Type B pancreatic cell (in vitro differentiated cells): Measurements from ENCODE around the gene CACNA1F. TPM values are rescaled to one million over a fixed set of nuclear protein-coding genes. Genes with fewer than 3 reads are reported as not detected.

Experiments
- DNase-seq: peaks from one replicate; pipeline ENCODE4 v3.0.0; 2021; ENCODE audit warnings: mixed read lengths; ENCODE audit not compliant: unreplicated experiment; ENCODE audit errors: extremely low spot score
- H3K27ac Mint-ChIP-seq: 2 replicates; pipeline ENCODE4 v1.8.0; 2021; ENCODE audit warnings: mild to moderate bottlenecking, mixed read lengths
- H3K27me3 Mint-ChIP-seq: 2 replicates; pipeline ENCODE4 v1.8.0; 2021; ENCODE audit warnings: mixed read lengths
- H3K36me3 Mint-ChIP-seq: 2 replicates; pipeline ENCODE4 v1.8.0; 2021; ENCODE audit warnings: mixed read lengths
- H3K4me1 Mint-ChIP-seq: one replicate; pipeline ENCODE4 v1.8.0; 2021; ENCODE audit warnings: mixed read lengths; ENCODE audit not compliant: unreplicated experiment
- H3K4me3 Mint-ChIP-seq: 2 replicates; pipeline ENCODE4 v1.8.0; 2021; ENCODE audit warnings: mild to moderate bottlenecking, mixed read lengths
- H3K9me3 Mint-ChIP-seq: 2 replicates; pipeline ENCODE4 v1.8.0; 2021; ENCODE audit warnings: mixed read lengths
- total RNA-seq: library from RNA; stranded (reverse); gene quantifications from 2 replicates; pipeline ENCODE4 v1.2.1, GENCODE V29; 2021; ENCODE audit warnings: low replicate concordance
- TF ChIP-seq, protein P1 (sequence below): fragments of 200-600 bp; sonication (generic); conservative IDR thresholded peaks from 2 replicates; pipeline ENCODE4 v1.5.0; 2021; ENCODE audit warnings: antibody characterized with exemption, mild to moderate bottlenecking

Gene CACNA1F
- total RNA-seq, 1 donor from 2014 or later: 0.17 TPM

DNA sequence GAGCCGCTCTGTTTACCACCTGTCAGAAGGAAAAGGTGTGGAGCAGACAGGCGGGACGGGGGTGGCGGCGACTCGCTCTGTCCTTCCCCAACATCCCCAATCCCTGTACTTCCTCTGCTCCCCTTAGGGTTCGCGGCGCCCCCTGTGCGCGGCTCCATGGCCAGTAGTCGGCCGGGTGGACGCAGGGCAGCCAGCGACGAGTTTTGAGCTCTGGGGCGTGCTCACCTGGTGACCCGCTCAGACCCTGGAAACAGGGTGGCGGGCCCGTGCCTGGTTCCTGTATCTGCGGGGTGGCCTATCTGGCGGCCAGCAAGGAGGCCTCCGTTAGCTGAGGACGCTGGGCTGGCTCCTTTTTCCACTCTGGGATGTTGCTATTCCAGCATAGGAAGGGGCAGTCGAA lies 75.9 kb downstream of the CACNA1F start:
- no peaks in the 10 kb centered on the region for H3K27me3 Mint-ChIP-seq
- H3K4me1 Mint-ChIP-seq: no peaks in the 10 kb centered on the region
- H3K27ac Mint-ChIP-seq: peak overlapping the region; percentile 61
- no peaks in the 10 kb centered on the region for H3K36me3 Mint-ChIP-seq
- no peaks in the 10 kb centered on the region for H3K9me3 Mint-ChIP-seq
- TF ChIP-seq, protein P1, sequence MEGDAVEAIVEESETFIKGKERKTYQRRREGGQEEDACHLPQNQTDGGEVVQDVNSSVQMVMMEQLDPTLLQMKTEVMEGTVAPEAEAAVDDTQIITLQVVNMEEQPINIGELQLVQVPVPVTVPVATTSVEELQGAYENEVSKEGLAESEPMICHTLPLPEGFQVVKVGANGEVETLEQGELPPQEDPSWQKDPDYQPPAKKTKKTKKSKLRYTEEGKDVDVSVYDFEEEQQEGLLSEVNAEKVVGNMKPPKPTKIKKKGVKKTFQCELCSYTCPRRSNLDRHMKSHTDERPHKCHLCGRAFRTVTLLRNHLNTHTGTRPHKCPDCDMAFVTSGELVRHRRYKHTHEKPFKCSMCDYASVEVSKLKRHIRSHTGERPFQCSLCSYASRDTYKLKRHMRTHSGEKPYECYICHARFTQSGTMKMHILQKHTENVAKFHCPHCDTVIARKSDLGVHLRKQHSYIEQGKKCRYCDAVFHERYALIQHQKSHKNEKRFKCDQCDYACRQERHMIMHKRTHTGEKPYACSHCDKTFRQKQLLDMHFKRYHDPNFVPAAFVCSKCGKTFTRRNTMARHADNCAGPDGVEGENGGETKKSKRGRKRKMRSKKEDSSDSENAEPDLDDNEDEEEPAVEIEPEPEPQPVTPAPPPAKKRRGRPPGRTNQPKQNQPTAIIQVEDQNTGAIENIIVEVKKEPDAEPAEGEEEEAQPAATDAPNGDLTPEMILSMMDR: no peak
- DNase-seq: no peak
- H3K4me3 Mint-ChIP-seq: peak overlapping the region; percentile 45

DNA sequence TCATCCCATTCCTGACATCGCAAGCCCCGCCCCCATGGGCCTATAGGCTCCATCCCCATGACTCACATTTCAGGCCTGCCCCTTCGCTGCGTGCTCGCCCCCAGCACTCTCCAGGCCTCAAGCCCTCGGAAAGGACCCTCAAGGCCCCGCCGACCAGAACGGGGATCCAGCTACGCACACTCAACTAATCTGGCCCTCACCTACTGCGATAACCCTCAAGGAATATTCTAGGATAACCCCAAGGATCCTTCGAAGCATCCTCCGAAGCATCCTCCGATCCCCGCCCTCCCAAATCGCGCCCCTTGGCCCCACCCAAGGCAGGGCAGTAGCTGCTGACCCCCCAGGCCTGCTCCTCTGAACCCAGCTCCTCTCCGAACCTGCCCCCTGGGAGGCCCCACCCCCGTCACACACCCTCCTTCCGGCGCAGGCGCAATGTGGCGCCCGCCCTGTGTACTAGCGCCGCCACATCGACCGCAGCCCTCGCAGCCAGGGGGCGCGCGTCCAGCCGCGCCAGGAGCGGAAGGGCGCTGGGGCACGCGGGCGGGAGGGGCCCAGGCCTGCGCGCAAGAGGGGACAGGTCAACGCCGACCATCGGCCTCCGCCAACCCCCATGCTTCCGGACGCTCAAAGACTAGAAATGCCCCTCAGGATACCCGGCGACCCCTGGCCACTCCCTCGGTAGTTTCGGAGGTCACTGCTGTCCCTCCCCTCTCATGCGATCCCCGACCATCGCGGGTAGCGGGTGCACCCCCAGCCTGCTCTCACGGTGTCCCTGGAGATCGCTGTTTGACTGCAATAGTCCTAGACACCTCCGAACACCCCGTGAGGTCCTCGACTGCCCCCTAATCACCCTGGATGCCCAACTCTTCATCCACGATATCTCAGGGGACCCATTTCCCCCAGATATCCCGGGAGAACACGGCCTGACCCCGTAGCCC lies 77.0 kb downstream of the CACNA1F start:
- TF ChIP-seq, protein P1: peak; percentile 77
- H3K27me3 Mint-ChIP-seq: no peaks in the 10 kb centered on the region
- no peaks in the 10 kb centered on the region for H3K36me3 Mint-ChIP-seq
- H3K27ac Mint-ChIP-seq: peak overlapping the region; percentile 94
- DNase-seq: peak; percentile 82
- H3K4me3 Mint-ChIP-seq: peak overlapping the region; percentile 92
- no peaks in the 10 kb centered on the region for H3K9me3 Mint-ChIP-seq
- no peaks in the 10 kb centered on the region for H3K4me1 Mint-ChIP-seq

DNA sequence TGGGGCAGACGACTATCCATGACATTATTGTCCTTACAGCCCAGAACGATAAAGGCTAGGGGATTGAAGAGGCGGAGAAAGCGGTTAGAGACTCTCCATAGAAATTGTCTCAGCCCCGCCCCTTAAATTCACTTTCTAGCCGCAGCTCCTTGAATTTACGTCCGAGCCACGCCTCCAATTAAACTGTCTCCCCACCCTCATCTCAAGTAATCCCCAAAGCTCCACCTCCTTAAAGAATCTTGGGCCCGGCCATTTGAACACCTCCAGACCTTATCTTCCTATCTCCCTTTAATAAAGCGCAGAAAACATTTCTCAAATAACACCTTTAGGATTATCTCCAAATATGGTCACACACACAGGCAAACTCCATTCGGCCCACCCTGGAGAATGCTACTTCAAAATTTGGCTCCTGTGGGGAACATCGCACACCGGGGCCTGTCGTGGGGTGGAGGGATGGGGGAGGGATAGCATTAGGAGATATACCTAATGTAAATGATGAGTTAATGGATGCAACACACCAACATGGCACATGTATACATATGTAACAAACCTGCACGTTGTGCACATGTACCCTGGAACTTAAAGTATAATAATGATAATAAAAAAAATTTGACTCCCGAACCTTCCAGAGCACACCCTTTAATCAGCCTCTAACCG lies 77.8 kb downstream of the CACNA1F start:
- no peak for DNase-seq

More for the DNA sequence above, 77.8 kb downstream of the CACNA1F start:
- Mint-ChIP-seq H3K4me1 (no peaks in the 10 kb centered on the region), H3K27ac (peak overlapping the region; percentile 94), H3K36me3 (no peaks in the 10 kb centered on the region), H3K4me3 (peak overlapping the region; percentile 92), H3K27me3 (no peaks in the 10 kb centered on the region), H3K9me3 (no peaks in the 10 kb centered on the region)
- TF ChIP-seq, protein P1: no peak

Other genes with a start within 250 kb of the CACNA1F start
- 43.3 and 54.7 TPM in 2 replicates for gene GRIPAP1, start 231.1 kb downstream of the CACNA1F start, total RNA-seq
- 29.6 and 53.9 TPM in 2 replicates for gene TFE3, start 190.0 kb downstream of the CACNA1F start, total RNA-seq
- gene CCDC120, start 174.3 kb downstream of the CACNA1F start, total RNA-seq: 25.3 and 48.6 TPM in 2 replicates
- gene PRAF2, start 159.3 kb downstream of the CACNA1F start, total RNA-seq: 10.0 and 29.7 TPM in 2 replicates
- gene WDR45, start 153.5 kb downstream of the CACNA1F start, total RNA-seq: 45.5 and 53.3 TPM in 2 replicates
- gene GPKOW, start 109.6 kb downstream of the CACNA1F start, total RNA-seq: 16.4 and 17.8 TPM in 2 replicates
- 4.8 and 7.0 TPM in 2 replicates for gene MAGIX, start 70.6 kb downstream of the CACNA1F start, total RNA-seq
- 25.7 and 28.2 TPM in 2 replicates for gene PLP2, start 61.4 kb downstream of the CACNA1F start, total RNA-seq
- 8.7 and 13.2 TPM in 2 replicates for gene PRICKLE3, start 47.0 kb downstream of the CACNA1F start, total RNA-seq
- 13.6 and 14.8 TPM in 2 replicates for gene SYP, start 33.1 kb downstream of the CACNA1F start, total RNA-seq
- 13.0 and 16.6 TPM in 2 replicates for gene CCDC22, start 2.1 kb upstream of the CACNA1F start, total RNA-seq
- 0.24 and 0.58 TPM in 2 replicates for gene FOXP3, start 31.4 kb upstream of the CACNA1F start, total RNA-seq
- 5.7 and 8.0 TPM in 2 replicates for gene PPP1R3F, start 36.5 kb upstream of the CACNA1F start, total RNA-seq
- gene GAGE10, start 70.3 kb upstream of the CACNA1F start, total RNA-seq: not detected in 2 replicates
- not detected in 2 replicates for gene GAGE12J, start 88.7 kb upstream of the CACNA1F start, total RNA-seq
- gene GAGE13, start 98.2 kb upstream of the CACNA1F start, total RNA-seq: not detected in 2 replicates